22Rv1 (cell line): Measurements from ENCODE around the gene ZMAT5.

Source experiments
- ZFX ChIP-seq: fragments of 450-650 bp; IDR thresholded peaks from 2 replicates; pipeline ENCODE4 v1.6.1; 2017; ENCODE audit warnings: antibody characterized with exemption, borderline replicate concordance
- TF ChIP-seq, protein P1 (sequence below): fragments of 450-650 bp; IDR thresholded peaks from 2 replicates; pipeline ENCODE4 v1.5.1; 2017; ENCODE audit warnings: mild to moderate bottlenecking

DNA sequence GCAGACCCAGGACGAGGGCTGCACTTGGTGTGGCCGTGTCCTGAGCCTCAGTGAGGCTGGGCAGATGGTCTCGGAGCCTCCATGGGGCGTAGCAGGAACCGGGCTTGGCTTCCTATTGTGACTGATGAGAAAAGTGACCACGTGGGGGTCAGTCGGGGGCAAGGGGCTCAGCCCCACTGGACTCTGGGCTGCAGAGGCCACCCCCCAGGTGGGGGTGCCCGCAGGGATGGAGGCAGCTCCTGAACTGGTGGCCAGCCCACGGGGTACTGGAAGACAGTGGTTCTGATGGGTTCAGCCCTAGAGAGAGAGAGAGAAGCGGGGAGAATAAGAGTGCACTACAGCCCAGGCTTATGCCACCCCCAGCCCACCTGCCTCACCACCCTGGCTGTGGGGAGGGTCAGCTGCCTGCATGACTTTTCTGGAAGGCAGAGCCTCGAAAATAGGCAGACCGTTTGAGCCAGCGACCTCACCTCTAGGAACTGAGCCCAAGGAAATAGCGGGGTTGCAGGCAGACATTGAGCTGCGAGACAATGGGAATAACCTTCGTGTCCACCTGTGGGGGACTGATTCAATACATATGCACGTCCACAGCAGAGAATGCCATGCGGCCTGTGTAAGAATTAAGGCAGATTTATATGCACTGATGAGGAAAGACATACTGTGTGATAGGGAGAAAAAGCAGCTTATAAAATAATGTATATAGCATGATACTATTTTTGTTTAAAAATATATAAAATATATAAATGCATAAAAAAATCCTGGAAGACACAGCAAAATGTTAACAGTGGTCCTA is 35.6 kb downstream of the ZMAT5 start:
- TF ChIP-seq, protein P1, sequence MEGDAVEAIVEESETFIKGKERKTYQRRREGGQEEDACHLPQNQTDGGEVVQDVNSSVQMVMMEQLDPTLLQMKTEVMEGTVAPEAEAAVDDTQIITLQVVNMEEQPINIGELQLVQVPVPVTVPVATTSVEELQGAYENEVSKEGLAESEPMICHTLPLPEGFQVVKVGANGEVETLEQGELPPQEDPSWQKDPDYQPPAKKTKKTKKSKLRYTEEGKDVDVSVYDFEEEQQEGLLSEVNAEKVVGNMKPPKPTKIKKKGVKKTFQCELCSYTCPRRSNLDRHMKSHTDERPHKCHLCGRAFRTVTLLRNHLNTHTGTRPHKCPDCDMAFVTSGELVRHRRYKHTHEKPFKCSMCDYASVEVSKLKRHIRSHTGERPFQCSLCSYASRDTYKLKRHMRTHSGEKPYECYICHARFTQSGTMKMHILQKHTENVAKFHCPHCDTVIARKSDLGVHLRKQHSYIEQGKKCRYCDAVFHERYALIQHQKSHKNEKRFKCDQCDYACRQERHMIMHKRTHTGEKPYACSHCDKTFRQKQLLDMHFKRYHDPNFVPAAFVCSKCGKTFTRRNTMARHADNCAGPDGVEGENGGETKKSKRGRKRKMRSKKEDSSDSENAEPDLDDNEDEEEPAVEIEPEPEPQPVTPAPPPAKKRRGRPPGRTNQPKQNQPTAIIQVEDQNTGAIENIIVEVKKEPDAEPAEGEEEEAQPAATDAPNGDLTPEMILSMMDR = no peak
- no peak for TF ChIP-seq ZFX
